Cerebellar cortex (tissue), 1 donor: ENCODE measurements around the gene ASH1L.
"Not testable (repeated sequence)": the region's sequence is repeated elsewhere in the genome, so short reads cannot be mapped to it uniquely, and the experiment has no call there.

Experiments used
- DNase-seq: peaks from one replicate; pipeline ENCODE4 v3.0.0-alpha.2; 2015; ENCODE audit warnings: low spot score

Gene ASH1L

DNA sequence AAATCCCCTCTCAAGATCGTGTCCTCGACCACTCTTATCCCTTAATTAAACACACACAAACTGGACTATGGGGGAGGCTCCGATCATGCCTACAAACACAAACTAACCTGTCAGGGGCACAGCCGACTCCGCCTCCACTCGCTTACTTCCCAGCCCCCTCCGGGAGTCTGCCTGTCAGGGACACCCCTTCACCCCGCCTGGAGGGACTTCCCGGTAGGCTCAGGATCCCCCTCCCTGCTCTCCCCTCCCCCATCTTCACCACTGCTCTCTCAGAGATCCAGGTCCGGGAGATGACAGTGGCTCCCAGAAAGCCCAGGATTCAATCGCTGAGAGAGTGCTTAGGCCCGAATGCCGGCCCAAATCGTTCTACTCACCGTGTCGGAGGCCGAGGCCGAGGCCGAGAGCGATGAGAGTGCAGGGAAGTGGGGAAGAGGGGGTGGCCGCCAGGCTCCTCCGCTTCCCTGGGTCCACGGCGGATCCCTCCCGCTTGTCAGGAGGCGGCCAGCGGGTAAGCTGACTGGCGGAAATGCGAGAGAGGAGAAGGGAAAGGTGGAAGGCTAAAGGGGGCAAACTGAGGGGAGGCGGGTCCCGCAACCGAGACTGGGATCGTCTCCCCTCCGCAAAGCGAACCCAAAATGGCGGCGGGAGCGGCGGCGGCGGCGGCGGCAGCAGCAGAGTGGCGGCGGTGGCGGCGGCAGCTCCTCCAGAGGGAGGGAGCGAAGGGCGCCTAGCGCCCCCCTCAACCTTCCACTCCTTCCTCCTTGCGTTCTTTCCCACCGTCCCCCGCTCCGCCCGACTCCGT is 623 bp downstream of the ASH1L start:
- DNase-seq = peak; percentile 10

DNA sequence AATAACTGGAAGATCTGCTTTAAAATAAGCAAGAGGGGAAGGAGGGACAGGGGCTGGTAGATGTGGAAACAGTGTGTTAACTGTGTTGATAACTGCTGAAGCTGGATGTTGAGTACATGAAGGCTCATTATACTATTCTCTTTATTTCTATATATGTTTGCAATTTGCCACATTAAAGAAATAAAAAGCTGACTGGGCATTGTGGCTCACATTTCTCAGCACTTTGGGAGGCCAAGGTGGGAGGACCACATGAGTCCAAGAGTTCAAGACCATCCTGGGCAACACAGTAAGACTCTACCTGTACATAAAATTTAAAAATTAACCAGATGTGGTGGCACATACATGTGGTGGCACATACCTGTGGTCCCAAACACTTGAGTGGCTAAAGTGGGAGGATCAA is 6.7 kb downstream of the ASH1L start:
- DNase-seq = no peak

DNA sequence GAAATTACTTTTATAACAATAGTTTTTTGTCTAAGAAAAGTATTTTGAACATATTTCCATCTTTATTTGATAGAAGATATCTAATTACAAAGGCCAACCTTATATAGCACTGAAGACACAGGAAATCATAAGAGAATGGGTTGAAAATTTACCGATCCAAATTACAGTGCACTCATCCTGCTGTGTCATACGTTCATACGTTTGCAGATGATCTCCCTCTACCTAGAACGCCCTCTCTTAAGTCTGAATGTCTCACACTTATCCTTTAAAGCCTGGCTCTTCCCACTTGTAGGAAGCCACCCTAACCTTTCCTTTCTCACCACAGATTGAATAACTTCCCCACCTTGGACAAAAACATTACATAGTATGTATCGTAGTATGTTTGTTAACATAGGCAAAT is 9.3 kb downstream of the ASH1L start:
- no peak for DNase-seq

DNA sequence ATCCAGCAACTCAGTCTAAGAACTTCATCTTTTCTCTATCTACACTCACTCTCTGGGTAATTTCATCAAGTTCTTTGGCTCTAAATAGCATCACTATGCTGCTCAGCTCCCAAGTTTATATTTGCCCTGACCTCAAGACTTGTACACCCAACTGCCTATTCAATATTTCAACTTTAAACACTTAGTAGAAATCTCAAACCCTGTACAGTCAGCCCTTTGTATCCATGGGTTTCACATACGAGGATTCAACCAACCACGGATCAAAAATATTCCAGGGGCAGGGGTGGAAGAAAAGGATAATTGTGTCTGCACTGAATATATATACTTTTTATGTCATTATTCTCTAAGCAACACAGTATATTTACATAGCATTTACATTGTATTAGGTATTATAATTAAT is 13.9 kb downstream of the ASH1L start:
- DNase-seq = no peak

DNA sequence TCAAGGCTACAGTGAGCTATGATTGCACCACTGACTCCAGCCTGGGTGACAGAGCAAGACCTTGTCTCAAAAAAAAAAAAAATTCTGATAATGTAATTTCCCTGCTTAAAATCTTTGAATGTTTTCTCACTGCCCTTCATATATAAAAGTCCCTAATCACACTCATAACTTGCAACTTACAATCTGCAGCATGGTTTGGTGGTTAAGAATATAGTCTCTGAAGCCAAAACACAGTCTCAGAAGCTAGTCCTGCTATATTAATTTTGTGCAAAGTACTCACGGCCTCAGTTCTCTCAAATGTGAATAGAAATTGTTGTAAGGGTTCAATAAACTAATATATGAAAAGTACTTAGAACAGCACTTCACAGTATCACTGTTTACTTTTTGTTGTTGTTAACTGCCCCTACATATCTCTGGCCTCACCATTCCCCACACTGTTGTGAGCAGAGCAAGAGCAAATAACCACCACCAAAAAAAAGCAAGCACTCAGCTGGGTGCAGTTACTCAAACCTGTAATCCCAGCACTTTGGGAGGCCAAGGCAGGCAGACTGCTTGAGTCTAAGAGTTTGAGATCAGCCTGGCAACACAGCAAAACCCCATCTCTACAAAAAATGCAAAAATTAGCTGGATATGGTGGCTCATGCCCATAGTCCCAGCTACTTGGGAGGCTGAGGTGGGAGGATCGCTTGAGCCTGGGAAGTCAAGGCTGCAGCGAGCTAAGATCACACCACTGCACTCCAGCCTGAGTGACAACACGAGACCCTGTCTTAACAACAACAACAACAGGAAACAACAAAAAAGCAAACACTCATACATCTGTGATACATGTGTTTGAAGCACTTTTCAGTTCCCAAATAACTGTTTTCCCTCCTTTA is 22.4 kb downstream of the ASH1L start:
- DNase-seq = no peak

DNA sequence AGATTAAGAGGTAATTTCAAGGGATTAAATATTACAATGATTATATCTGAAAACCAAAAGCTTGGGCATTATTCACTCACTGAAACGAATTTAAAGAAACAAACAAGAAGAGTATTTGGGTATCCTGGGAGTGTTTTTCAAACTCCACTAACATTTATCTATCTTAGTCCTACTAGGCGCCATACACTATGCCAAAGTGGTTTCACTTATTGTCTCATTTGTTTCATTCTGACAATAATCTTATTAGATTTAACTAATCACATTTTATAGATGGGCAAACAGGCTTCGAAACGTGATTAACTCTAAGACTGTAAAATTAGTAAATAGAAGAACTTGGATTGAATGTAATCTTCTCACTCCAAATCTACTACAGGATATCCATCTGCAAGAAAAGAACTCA is 25.4 kb downstream of the ASH1L start:
- DNase-seq = no peak

DNA sequence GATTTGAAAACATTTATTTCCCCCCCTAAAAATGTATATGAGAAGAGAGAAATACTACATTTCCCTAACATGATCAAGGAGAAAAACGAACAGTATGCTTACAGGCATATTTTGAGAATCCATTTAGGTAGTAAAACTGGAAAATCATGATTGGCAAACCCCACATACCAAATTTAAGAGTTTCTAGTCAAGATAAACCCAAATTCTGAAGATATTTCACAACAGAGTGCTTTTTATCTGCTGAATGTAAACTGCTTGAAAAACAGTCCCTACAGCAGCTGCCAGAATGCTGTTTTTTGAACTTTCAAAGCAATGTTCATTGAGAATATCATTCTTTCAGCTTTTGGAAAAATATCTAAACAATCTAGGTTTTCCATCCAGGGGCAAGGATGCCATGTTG is 31.0 kb downstream of the ASH1L start:
- no peak for DNase-seq

DNA sequence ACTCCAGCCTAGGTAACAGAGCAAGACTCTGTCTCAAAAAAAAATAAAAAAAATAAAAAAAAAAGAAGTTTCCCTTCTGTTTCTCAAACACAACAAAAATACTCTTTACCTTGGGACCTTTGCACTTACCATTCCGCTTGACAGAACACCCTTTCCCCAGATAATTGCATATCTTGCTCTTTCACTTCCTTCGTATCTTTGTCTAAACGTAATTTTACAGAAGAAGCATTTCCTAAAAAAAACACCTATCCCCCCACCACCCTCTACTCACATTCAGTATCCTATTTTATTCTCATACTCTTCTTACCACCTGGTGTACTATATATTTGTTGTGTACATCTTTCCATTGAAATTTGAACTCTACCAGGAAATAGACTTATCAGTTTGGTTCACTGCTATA is 32.7 kb downstream of the ASH1L start:
- DNase-seq = no peak

DNA sequence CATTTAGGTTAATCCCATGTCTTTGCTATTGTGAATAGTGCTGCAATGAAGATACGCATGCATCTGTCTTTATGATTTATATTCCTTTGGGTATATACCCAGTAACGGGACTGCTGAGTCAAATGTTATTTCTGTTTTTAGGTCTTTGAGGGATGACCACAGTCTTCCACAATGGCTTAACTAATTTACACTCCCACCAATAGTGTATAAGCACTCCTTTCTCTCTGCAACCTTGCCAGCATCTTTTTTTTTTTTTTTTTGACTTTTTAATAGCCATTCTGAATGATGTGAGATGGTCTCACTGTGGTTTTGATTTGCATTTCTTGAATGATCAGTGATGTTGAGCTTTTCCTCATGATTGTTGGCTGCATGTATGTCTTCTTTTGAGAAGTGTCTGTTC is 33.5 kb downstream of the ASH1L start:
- DNase-seq = no peak

DNA sequence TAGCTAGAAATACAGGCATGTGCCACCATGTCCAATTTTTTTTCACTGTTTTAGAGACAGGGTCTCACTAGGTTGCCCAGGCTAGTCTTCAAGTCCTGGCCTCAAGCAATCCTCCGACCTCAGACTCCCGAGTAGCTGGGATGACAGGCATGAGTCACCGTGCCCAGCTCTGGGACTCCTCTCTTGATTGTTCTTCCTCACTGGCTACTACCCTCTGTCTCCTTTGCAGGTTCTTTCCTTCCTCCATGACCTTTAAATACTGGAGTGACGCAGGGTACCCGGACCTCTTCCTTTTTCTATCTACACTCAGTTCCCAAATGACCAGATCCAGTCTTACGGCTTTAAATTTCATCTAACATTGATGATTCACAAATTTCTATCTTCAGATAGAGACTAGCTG is 34.9 kb downstream of the ASH1L start:
- DNase-seq = no peak

DNA sequence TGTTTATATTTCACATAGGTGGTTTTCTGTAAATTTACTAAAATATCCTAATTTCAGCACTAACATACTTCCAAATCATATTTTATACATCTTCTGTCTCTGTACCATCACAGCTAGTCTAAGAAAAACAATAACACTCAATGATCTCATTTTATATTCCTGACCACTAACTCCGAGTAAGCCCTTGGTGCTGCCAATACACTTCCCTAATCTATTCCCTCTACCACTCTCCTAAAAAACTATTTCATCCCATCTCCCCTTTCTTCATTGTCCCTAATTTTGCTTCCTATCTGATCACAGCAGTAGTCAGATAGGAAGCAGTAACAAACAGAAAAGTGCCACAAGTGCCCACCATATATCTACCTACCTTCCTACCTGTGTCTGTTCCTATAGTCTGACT is 36.2 kb downstream of the ASH1L start:
- DNase-seq = no peak

DNA sequence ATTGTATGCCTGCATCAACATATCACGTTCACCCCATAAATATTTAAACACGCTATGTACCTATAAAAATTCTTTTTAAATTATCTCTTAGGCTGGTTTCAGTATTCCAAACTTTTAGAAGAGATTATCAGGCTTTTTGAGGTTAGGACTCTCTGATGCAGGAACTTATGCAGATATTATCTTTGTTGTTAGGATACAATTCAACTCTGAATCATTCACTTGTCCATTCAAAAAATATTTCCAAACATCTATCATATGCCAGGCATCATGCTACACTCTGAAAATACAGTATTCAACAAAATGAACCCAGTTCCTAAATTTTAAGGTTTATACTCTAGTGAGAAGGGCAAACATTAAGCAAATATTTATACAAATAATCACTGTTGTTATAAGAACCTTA is 40.5 kb downstream of the ASH1L start:
- DNase-seq = no peak

DNA sequence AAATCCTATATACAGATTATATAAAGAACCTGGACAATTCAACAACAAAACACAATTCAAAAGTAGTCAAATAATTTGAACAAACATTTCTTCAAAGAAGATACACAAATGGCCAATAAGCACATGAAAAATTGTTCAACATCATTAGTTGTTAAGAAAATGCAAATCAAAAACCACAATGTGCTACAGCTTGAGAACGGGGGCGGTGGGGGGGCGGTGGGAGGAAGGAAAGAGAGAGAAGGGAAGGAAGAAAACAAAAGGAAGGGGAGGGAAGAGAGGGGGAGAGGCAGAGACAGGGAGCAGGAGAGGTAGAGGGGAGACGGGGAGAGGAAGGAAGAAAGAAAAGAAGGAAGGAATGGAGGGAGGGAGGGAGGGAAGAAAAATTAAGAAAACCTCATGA is 44.1 kb downstream of the ASH1L start:
- DNase-seq = no peak

DNA sequence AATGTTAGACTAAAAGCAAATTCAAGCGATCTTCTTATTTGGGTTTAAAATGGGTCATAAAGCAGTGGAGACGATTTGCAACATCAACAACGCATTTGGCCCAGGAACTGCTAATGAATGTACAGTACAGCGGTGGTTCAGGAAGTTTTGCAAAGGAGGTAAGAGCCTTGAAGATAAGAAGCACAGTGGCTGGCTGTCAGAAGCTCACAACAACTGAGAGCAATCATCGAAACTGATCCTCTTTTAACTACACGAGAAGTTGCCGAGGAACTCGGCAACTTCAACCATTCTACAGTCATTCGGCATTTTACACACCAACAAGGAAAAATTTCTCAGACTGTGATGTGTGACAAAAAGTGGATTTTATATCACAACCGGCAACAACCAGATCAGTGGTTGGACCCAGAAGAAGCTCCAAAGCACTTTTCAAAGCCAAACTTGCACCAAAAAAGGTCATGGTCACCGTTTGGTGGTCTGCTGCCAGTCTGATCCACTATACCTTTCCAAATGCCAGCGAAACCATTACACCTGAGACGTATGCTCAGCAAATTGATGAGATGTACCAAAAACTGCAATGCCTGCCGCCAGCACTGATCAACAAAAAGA is 47.9 kb downstream of the ASH1L start:
- no peak for DNase-seq

DNA sequence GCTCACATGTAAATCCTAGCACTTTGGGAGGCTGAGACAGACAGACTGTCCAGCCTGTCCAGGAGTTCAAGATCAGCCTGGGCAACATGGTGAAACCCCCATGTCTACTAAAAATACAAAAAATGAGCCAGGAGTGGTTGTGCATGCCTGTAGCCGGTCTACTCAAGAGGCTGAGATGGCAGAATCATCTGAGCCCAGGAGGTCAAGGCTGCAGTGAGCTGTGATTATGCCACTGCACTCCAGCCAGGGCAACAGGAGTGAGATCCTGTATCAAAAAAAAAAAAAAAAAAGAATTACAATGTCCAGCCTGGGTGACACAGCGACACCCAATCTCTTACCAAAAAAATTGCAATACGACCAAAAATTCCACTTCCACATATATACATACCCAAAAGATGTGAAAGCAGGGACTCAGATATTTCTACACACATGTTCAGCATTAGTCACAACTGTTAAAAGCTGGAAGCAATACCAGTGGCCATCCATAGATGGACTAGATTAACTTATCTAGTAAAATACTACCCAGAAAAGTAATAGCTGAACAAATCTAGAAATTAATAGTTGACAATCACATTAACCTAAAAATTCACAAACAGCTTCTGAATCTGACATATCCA is 49.2 kb downstream of the ASH1L start:
- no peak for DNase-seq

DNA sequence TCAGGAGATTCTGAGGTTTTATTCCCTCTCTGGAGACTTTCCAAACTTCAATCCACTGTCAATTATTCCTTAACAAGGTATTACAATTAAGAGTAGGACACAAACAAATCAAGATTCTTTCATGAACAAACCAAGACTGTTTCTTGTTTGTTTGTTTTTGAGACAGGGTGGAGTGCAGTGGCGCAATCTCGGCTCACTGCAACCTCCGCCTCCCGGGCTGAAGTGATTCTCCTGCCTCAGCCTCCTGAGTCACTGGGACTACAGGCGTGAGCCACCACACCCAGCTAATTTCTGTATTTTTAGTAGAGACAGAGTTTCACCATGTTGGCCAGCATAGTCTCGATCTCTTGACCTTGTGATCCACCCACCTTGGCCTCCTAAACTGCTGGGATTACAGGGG is 51.2 kb downstream of the ASH1L start:
- DNase-seq = not testable (repeated sequence)

DNA sequence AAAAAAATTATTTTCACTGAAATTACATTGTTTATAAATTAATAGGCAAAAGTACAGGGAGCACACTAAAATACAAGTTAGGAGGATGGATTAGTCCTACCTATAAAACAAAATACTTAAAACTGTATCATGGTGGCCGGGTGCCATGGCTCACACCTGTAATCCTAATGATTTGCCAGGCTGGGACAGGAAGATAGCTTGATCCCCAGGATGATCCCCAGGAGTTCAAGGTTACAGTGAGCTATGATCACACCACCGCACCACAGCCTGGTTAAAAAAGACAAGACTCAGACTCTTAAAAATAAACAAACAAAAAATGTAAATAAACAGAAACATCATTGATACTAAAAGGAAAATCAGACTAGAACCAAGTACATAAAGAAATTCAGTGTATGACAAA is 53.5 kb downstream of the ASH1L start:
- DNase-seq = no peak

DNA sequence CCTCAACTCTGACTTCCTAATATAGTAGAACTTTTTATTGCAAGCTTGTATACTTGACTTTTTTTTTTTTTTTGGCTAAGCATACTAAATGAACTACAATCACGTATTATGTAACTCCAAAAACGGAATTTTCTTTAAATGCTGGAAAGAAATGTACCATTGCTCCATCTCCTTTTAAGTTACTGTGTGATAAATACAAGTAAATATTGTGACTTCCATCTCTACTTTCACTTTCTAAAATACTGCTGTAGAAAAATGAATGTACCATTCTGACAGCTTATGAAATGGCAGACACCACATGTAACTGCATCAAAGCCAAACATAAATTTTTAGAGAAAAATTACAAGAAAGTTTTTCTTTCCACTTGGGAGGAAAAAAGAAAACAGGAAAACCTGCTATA is 54.7 kb downstream of the ASH1L start:
- DNase-seq = no peak

DNA sequence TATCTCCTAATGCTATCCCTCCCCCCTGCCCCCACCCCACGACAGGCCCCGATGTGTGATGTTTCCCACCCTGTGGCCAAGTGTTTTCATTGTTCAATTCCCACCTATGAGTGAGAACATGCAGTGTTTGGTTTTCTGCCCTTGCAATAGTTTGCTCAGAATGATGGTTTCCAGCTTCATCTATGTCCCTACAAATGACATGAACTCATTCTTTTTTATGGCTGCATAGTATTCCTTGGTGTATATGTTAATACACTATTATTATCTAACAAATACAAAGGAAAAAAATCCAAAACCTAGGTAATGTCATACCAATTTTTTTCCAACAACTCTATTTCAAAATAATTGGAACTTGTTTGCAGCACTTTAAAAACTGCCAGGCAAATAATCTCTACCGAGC is 56.6 kb downstream of the ASH1L start:
- not testable (repeated sequence) for DNase-seq

DNA sequence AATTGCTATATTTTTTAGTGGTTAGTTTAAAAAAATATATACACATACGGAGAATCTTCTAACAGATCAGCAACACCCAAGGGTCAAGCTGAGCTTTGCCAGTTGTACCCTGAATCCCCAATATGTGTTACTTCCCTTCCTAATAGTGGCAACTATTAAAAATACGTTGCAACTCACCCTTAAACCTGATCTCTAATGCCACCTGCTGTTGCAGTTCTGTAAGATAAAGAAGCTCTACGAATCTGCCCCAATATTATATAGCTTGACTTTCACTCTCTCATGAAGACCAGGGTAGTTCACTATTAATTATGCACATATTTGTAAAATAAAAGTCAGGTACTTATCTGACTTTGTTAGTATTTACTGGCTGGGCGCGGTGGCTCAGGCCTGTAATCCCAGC is 58.4 kb downstream of the ASH1L start:
- peak; percentile 41 for DNase-seq

DNA sequence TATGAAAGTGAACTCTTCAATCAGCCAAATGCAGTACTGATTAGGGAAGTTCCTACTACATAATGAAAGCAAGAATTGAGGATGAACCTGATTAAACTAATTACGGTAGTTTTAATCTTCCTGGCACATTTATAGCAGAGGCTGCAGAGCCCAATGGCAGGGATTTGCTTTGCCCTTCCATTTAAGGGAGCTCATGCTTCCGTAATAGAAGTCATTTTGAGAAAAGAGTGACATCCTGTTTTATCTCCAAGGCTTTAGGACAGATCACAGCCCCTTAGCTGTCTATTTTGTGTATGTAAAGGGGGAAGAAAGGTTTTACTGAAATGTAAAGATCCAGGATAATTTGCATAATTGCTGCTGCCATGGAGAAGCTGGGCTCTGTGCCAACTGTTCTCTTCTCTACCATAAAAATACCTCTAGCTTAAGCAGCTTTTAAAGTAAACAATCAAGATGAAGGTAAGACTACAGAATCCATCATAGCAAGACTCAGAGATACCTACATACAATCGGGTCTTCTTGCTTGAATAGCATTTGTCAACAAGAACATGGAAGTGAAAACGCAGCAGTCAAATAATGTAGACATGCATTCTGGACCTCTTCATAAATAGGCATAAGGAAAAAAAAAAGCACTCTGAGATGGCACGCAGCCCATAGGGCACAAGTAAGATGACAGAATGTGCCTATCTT is 62.5 kb downstream of the ASH1L start:
- peak; percentile 72 for DNase-seq

DNA sequence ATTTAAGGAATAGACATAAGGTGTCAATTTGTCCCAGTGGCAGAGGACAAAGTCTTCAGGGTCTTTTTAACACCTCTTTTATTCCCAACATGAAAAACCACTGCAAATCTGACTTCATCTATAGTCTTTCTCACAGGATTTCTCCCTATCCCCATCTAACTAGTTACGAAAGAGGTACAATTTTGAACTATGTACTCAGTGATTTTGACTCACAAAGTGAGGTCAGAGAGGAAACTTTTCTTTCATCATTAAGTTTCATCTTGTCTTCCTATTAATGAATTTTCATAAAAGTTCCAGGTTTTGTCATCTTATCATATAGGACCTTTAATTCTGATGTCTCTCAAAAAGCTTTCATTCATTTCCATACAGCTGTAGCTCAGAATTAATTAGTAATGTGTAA is 63.3 kb downstream of the ASH1L start:
- no peak for DNase-seq
